ACC112 (cell line): Measurements from ENCODE around the gene CFAP77.

Source experiments
- H2AFZ ChIP-seq: fragments of 200-600 bp; sonication (generic); one replicate; pipeline ENCODE4 v1.6.0; 2017; ENCODE audit warnings: antibody characterized with exemption, low read length; ENCODE audit not compliant: unreplicated experiment
- H3K27ac ChIP-seq: fragments of 200-600 bp; sonication (generic); 2 replicates; pipeline ENCODE4 v1.5.1; 2014; ENCODE audit warnings: low read depth, mild to moderate bottlenecking, antibody characterized with exemption, low read length, moderate library complexity
- H3K27me3 ChIP-seq: fragments of 200-600 bp; sonication (generic); 2 replicates; pipeline ENCODE4 v1.6.1; 2014; ENCODE audit warnings: mild to moderate bottlenecking, antibody characterized with exemption, low read length, moderate library complexity, mixed read lengths; ENCODE audit not compliant: insufficient read depth
- H3K36me3 ChIP-seq: fragments of 200-600 bp; sonication (generic); 2 replicates; pipeline ENCODE4 v1.6.1; 2016; ENCODE audit warnings: mild to moderate bottlenecking, antibody characterized with exemption, low read length, moderate library complexity, mixed read lengths; ENCODE audit not compliant: insufficient read depth
- H3K4me1 ChIP-seq: fragments of 200-600 bp; sonication (generic); one replicate; pipeline ENCODE4 v1.6.1; 2016; ENCODE audit warnings: low read length, mixed read lengths; ENCODE audit not compliant: insufficient read depth, unreplicated experiment, control insufficient read depth
- H3K4me3 ChIP-seq: fragments of 200-600 bp; sonication (generic); 2 replicates; pipeline ENCODE4 v1.5.1; 2014; ENCODE audit warnings: mild to moderate bottlenecking, low read depth, low read length
- H3K79me2 ChIP-seq: fragments of 200-600 bp; sonication (generic); one replicate; pipeline ENCODE4 v1.6.0; 2016; ENCODE audit warnings: low read length; ENCODE audit not compliant: control insufficient read depth, unreplicated experiment, insufficient read depth

Gene CFAP77

GRCh38 chr9:132504488-132504887 is 94.5 kb downstream of the CFAP77 start:
- H3K27ac ChIP-seq: no peak overlapping the region
- H3K79me2 ChIP-seq: no peaks in the 10 kb centered on the region
- no peak overlapping the region for H2AFZ ChIP-seq
- H3K4me3 ChIP-seq: no peak overlapping the region
- H3K36me3 ChIP-seq: no peaks in the 10 kb centered on the region
- H3K4me1 ChIP-seq: no peaks in the 10 kb centered on the region
- peaks cover 57% of the 10 kb centered on the region for H3K27me3 ChIP-seq

DNA sequence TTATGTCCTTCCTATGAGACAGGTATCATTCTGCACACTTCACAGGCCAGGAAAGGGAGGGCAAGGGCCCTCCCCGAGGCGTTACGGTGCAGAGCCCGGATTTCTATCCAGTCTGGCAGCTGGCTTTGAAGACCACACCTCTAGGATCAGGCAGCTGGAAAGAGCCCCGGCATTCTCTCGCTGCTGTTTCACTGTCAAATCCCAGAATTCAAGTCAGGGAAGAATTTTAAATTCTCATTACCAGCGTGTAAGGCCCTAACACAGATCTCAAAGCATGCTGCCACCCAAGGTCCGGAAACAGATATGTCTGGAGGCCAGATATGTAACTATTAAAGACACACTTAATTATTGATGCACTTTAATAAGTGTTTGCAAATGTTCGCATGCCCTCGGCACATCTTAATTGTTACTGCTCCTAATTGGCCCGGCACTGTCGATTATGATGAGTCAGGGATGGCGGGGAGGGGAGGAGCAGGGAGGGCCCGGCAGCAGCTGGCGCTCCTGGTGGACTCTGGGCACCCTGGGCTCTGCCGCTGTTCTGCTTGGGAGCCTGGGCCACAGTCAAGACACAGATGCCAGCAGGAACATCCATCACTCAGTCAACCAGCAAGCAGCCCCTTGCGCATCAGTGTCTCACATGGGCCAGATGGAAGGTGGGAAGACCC is 96.1 kb downstream of the CFAP77 start:
- Histone ChIP-seq H3K27me3 (peaks cover 64% of the 10 kb centered on the region), H3K4me3 (no peak overlapping the region), H3K27ac (no peak overlapping the region), H2AFZ (no peak overlapping the region), H3K4me1 (no peaks in the 10 kb centered on the region), H3K36me3 (no peaks in the 10 kb centered on the region), H3K79me2 (no peaks in the 10 kb centered on the region)

DNA sequence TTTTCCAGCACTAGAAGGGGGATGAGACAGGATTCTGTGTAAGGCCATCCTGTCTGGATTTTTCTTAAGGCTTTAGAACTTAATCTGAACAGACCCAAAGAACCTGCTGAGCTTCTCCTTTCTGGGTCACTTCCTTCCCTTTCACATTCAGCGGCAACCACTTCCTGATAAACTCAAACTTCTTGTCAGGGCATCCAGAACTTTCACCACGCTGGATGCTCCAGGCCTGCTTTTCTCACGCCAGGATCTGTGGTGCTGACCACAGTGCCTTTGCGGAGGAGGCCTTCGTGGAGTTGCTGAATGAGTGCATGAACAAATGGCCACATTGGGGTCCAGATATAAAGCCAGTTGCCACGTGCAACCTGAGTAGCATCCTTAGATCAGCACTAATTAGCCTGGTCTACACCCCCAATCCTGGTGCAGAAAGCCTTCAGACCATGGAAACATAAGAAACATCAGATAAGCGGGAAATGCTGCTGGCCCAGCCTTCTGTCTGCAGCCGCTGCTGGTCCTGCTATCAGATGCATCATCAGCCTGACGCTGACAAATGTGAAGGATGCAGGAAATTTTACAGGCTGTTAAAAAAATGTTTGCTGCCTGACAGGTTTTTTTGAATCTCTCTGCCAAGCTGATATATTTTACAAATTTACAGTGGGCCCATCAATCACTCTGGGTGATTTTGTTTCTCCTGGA is 97.1 kb downstream of the CFAP77 start:
- H3K4me3 ChIP-seq: no peak overlapping the region
- no peaks in the 10 kb centered on the region for H3K79me2 ChIP-seq
- H3K27ac ChIP-seq: no peak overlapping the region
- no peaks in the 10 kb centered on the region for H3K36me3 ChIP-seq
- peaks cover 68% of the 10 kb centered on the region for H3K27me3 ChIP-seq
- H2AFZ ChIP-seq: no peak overlapping the region
- no peaks in the 10 kb centered on the region for H3K4me1 ChIP-seq

DNA sequence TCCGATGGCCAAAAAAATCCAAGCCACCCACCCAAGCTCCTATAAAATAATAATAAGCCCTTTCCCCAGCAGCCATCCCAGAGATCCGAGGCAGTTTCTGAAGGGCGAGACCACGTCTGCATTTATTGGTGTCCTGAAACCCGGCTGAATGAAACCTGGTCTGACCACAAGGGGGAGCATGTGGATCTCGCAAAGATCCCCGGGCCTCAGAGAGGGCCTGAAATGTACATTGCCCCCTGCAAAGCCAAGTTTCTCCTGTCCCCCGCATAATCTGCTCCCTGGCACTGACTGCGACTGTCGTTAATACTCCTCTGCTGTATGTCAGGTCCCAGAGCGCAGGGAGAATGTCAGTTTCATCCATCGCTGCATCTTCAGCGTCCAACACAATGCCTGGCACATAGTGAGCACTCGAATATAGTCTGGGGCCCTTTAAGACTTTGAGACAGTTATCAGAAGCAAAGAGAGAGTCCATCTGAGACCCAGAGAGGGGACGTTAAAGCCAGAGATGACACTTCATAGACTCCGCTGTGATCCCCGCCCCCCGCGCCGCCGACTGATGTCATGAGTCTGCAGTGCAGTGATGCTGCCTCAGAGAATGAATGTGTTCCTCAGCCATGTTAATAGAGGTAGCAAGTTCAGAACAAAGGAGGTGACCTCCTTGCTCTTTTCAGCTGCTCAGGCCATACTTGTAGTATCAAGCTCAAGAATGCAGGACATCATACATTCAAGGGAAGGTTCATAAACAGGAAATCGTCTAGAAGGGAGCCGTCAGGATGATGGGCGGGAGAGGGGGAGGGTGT is 97.9 kb downstream of the CFAP77 start:
- Histone ChIP-seq H3K27me3 (peaks cover 68% of the 10 kb centered on the region), H2AFZ (no peak overlapping the region), H3K4me3 (no peak overlapping the region), H3K4me1 (no peaks in the 10 kb centered on the region), H3K79me2 (no peaks in the 10 kb centered on the region), H3K36me3 (no peaks in the 10 kb centered on the region), H3K27ac (no peak overlapping the region)

DNA sequence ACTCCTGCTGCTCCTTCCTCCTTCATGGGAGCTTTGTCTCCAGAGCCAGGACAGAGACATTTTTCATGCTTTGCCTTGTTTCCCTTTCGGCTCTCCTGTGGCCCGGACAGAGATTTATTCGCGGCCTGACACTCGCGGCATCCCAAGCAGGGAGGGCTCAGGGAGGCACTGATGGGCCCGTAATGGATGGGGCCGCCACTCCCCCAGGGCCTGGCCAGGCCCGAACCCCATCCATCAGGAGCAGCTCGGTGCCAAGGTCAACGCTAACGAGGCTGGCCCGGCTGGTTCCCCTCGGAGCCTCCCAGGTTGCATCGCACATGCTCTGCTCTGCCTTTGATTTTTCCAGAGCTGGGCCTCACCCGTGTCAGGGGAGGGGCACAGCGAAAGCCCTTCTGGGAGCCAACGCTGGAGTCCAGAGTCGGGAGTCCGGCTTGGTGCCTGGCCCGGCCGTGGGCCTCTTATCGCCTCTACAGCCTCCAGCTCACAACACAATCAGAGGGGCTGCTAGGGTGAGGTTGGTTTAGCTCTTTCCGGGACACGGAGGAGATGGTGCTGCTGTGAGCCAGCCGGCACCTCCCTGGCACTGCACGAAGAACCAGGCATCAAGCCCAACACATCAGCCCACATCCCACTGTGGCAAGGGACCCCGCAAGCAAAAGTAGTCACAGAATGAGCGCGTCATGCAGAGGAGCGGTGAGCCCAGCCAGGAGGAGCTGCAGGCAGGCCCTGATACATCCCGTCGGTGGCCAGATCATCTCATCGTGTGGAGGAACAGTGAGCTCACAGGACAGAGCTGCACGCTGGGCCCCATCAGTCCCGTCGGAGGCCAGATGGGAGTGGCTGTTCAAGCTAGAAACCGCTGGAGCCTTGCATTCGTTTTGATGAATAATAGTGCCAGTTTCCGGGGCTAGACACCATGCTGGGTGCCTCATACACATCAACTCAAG is 100.2 kb downstream of the CFAP77 start:
- Histone ChIP-seq H3K79me2 (no peaks in the 10 kb centered on the region), H3K27ac (no peak overlapping the region), H3K36me3 (no peaks in the 10 kb centered on the region), H2AFZ (no peak overlapping the region), H3K4me3 (no peak overlapping the region), H3K4me1 (no peaks in the 10 kb centered on the region), H3K27me3 (peaks cover 61% of the 10 kb centered on the region)

GRCh38 chr9:132511191-132511999 is 101.4 kb downstream of the CFAP77 start:
- H3K4me3 ChIP-seq: no peak overlapping the region
- H3K79me2 ChIP-seq: no peaks in the 10 kb centered on the region
- no peak overlapping the region for H2AFZ ChIP-seq
- H3K36me3 ChIP-seq: no peaks in the 10 kb centered on the region
- H3K27ac ChIP-seq: no peak overlapping the region
- no peaks in the 10 kb centered on the region for H3K4me1 ChIP-seq
- peaks cover 50% of the 10 kb centered on the region for H3K27me3 ChIP-seq

GRCh38 chr9:132513416-132513815 is 103.4 kb downstream of the CFAP77 start:
- H2AFZ ChIP-seq: no peak overlapping the region
- no peaks in the 10 kb centered on the region for H3K4me1 ChIP-seq
- peaks cover 61% of the 10 kb centered on the region for H3K27me3 ChIP-seq
- no peaks in the 10 kb centered on the region for H3K79me2 ChIP-seq
- no peaks in the 10 kb centered on the region for H3K36me3 ChIP-seq
- H3K4me3 ChIP-seq: no peak overlapping the region
- H3K27ac ChIP-seq: no peak overlapping the region

DNA sequence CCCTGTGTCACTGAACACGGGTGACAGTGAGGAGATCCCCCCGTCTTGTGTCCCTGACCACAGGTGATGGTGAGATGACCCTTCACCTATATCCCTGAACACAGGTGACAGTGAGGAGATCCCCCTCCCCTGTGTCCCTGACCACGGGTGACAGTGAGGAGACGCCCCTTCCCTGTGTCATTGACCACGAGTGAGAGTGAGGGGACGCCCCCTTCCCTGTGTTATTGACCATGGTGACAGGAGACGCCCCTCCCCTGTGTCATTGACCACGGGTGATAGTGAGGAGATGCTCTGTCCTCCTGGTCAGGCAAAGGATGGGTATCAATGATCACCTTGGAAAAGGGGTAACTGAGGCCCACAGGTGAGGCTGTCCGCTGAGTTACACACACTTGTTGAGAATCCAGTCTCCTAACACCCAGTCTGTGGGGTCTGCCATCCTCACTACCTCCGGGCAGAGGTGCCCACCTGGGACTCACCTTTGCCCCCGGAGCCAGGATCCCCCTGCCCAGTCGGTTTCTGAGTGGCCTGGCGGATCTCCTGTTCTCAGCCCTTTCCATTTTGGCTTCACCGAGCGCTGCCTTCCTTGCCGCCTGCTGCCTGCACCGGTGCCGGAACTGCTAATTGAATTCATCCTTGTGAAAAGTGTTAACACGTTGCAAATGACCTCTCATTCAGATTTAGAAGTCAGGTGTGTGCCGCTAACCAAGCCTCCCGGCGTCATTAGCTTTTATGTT is 104.2 kb downstream of the CFAP77 start:
- Histone ChIP-seq H3K4me3 (no peak overlapping the region), H3K79me2 (no peaks in the 10 kb centered on the region), H3K27ac (no peak overlapping the region), H3K36me3 (no peaks in the 10 kb centered on the region), H3K27me3 (peaks cover 66% of the 10 kb centered on the region), H3K4me1 (no peaks in the 10 kb centered on the region), H2AFZ (no peak overlapping the region)

GRCh38 chr9:132514821-132515220 is 104.8 kb downstream of the CFAP77 start:
- no peaks in the 10 kb centered on the region for H3K4me1 ChIP-seq
- H2AFZ ChIP-seq: no peak overlapping the region
- peaks cover 66% of the 10 kb centered on the region for H3K27me3 ChIP-seq
- no peaks in the 10 kb centered on the region for H3K79me2 ChIP-seq
- H3K36me3 ChIP-seq: no peaks in the 10 kb centered on the region
- H3K27ac ChIP-seq: no peak overlapping the region
- no peak overlapping the region for H3K4me3 ChIP-seq
